Left ventricle myocardium superior (tissue), 1 donor: ENCODE data around the gene PTPN11. TPM values are rescaled to one million over a fixed set of nuclear protein-coding genes. Genes with fewer than 3 reads are reported as not detected.
"Not testable (repeated sequence)": the region's sequence is repeated elsewhere in the genome, so short reads cannot be mapped to it uniquely, and the experiment has no call there.

Experiments
- ATAC-seq: fragments of 200-7000 bp; cut with Tn5 transposase; one replicate; pipeline ENCODE4 v1.9.1; 2020; ENCODE audit warnings: mild to moderate bottlenecking, moderate library complexity
- DNase-seq: peaks from one replicate; pipeline ENCODE4 v3.0.0-alpha.2; 2020
- intact Hi-C: fragments of 100-400 bp; cut with micrococcal nuclease; formaldehyde crosslinking; loops from one replicate; pipeline ENCODE4 v1.11.0; 2022
- total RNA-seq: library from RNA; stranded (reverse); fragmentation: NEBNext Ultra II Directional; extraction: Animal tissue kit (Norgen Biotek cat#: 25700); gene quantifications from one replicate; pipeline ENCODE4 v1.2.1, GENCODE V29; 2021
- donor health status: DM: no; HTN: yes; CAD: no; lungs with severe emphysema.

PTPN11 gene
- total RNA-seq, 1 donor from 2014 or later: 112 TPM

DNA sequence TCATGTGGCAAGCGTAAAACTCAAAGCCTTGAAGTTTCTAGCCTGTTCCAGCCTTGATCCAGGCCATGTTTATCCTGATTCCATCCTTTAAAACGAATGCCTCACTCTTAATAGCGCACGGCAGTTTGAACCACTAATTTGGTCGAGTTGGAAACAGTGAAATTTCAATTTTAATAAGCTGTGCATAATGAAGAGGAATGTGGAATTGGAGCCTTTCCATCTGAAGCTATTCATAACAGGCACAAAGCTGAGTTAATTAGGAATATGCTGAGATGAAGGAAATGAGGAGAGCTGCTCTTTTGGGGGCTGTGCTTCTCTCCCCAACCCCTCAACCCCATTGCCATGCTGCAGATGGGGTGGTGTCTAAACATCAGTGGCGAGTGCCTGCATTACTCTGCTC lies 70.7 kb downstream of the PTPN11 start:
- ATAC-seq (no peak), DNase-seq (no peak)
- intact Hi-C loops: no loop called here

DNA sequence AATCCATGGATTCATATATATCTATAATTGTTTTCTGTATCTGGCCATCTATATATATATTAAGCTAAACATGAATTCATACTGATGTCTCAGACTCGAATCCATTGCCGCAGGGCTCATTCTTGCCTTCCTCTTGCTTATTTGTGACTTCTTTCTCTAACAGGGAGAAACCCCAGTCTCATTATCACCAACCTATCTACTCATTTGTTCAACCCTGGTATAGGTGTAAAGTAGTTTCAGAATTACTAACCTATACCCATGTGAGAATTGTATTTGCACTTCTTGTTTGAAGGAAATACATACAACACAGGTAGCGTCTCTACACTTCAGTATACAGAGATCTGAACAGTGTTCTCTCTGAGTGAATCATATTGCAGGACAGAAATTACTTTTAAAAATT lies 77.7 kb downstream of the PTPN11 start:
- no peak for DNase-seq
- intact Hi-C loops: no loop called here
- ATAC-seq: no peak

GRCh38 chr12:112498580-112498979 lies 79.8 kb downstream of the PTPN11 start:
- ATAC-seq: no peak
- intact Hi-C loops: no loop called here
- no peak for DNase-seq

DNA sequence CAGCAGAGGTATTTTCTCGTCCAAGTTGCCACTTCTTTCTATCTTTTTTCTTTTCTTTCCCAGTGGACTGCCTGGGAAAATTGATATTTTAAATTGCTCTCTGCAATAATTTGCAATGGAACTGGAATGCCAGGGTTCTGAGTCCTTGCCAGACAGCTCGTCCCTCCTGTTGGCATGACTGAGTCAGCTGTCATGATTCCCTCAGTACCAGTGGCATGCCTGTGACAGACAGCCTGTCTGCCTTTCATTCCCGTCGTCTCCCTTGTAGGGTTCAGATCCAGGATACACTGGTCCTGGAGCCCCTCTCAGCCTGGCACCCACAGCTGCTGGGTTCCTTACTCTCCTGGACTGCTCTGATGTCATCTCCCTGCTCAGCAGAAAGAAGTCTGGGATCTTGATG lies 84.8 kb downstream of the PTPN11 start:
- DNase-seq: no peak
- no peak for ATAC-seq
- intact Hi-C loops: no loop called here

GRCh38 chr12:112506513-112507166 lies 87.9 kb downstream of the PTPN11 start:
- no peak for DNase-seq
- ATAC-seq: no peak
- intact Hi-C loops: no loop called here

DNA sequence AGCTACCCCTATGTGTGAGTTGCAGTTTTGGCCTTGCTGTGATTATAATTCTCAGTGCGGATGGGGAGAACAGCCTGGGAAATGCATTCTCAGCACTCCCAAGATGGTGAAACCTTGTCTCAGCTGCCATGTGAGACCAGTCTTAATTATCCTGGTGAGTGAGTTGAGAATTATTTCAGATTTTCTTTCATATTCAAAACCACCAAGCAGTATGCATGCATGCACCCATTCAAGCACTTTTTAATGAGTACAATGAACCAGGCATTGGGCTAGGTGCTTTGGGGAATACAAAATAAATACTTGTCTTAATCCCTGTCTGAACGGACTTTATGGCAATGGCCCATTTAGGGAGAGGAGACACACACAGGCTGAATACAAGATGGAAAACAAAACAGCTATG lies 94.7 kb downstream of the PTPN11 start:
- DNase-seq (no peak), ATAC-seq (no peak)
- intact Hi-C loops: no loop called here

- DNase-seq (no peak), ATAC-seq (no peak)
- intact Hi-C loops: no loop called here
Measured at GRCh38 chr12:112514456-112514855, 95.7 kb downstream of the PTPN11 start.

- no peak for ATAC-seq
Measured at GRCh38 chr12:112514926-112515642, 96.3 kb downstream of the PTPN11 start.

GRCh38 chr12:112515868-112516267 lies 97.1 kb downstream of the PTPN11 start:
- intact Hi-C loops: no loop called here
- DNase-seq (no peak), ATAC-seq (no peak)

More at GRCh38 chr12:112514926-112515642, 96.3 kb downstream of the PTPN11 start:
- no peak for DNase-seq
- intact Hi-C loops: no loop called here

DNA sequence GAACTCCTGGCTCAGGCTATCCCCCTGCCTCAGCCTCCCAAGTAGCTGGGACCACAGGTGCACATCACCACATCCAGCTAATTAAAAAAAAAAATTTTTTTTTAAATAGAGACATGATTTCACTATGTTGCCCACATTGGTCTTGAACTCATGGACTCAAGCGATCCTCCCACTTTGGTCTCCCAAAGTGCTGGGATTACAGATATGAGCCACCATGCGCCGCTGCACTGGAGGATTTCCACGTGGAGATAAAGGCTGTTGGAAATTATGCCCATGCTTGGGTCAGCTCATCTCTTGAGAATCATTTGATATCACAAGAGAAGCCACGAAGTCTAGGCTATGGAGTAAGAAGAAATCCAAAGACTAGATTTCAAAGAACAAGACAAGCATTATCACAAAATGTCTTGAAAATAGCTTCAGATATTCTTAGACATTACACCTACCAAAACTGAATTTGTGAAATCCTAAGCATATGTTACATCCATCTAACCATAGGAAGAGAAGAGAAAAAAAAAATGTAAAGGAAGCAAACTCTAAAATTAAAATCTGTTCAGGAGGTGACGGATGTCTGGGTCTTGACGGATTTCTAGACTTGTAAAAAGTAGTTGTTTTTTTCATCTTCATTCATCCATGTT lies 99.1 kb downstream of the PTPN11 start:
- no peak for DNase-seq
- ATAC-seq: no peak
- intact Hi-C loops: no loop called here

GRCh38 chr12:112518365-112518735 lies 99.6 kb downstream of the PTPN11 start:
- ATAC-seq (no peak), DNase-seq (no peak)
- intact Hi-C loops: no loop called here

DNA sequence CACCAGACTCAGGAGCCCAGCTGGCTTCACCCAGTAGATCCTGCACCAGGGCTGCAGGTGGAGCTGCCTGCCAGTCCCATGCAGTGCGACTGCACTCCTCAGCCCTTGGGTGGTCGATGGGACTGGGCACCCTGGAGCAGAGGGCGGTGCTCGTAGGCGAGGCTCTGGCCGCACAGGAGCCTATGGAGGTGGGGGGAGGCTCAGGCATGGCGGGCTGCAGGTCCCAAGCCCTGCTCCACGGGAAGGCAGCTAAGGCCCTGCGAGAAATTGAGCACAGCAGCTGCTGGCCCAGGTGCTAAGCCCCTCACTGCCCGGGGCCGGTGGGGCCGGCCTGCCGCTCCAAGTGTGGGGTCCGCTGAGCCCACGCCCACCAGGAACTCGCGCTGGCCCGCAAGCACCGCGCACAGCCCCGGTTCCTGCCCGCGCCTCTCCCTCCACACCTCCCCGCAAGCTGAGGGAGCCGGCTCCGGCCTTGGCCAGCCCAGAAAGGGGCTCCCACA lies 101.1 kb downstream of the PTPN11 start:
- intact Hi-C loops, ATAC-seq, DNase-seq: not testable (repeated sequence)

DNA sequence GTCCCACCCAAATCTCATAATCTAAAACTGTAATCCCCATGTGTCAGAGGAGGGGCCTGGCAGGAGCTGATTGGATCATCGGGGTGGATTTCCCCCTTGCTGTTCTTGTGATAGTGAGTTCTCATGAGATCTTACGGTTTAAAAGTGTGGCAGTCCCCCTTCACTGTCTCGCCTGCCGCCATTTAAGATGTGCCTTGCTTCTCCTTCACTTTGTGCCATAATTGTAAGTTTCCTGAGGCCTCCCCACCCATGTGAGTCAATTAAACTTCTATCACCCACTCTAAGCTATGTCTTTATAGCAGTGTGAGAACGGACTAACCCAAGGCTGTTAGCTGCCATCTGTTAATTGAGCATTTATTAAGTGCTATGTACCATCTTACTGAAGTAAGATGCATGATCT lies 105.1 kb downstream of the PTPN11 start:
- ATAC-seq (no peak), DNase-seq (no peak)
- intact Hi-C loops: no loop called here

DNA sequence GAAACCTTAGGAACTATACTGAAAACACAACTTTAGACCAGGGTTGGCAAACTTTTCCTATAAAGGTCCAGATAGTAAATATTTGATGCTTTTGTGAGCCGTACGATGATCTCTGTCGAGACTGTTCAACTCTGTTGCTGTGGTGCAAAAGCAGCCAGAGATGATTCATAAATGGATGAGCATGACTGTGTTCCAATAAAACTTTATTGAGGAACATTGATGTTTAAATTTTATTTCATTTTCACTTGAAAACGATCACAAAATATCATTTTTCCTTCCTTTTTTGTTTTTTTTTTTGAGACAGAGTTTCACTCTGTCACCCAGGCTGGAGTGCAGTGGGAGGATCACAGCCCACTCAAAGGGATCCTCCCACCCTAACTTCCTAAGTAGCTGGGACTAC lies 105.5 kb downstream of the PTPN11 start:
- ATAC-seq: no peak
- intact Hi-C loops: no loop called here
- no peak for DNase-seq

GRCh38 chr12:112524676-112525425 lies 106.1 kb downstream of the PTPN11 start:
- no peak for DNase-seq

GRCh38 chr12:112525426-112525809 lies 106.7 kb downstream of the PTPN11 start:
- intact Hi-C loops: no loop called here
- DNase-seq: no peak

More at GRCh38 chr12:112524676-112525425, 106.1 kb downstream of the PTPN11 start:
- intact Hi-C loops: no loop called here
- no peak for ATAC-seq

DNA sequence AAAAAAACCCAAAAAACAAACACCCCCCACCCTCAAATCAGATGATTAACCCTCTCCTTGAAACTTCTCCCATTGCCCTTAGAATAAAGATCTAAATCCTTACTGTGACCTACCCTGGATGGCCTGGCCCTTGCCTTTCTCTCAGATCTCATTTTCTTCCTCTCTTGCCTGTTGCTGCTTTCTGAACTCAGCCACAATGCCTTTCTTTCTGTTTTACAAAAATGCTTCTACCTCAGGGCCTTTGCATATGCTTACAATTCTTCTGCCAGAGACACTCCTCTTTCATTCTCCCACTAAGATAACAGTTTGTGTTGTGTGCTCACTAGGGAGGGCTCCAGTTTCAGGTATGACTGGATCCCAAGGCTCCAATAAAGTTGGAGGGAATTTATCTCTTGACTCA lies 108.3 kb downstream of the PTPN11 start:
- intact Hi-C loops: no loop called here
- ATAC-seq: no peak
- DNase-seq: no peak

More at GRCh38 chr12:112525426-112525809, 106.7 kb downstream of the PTPN11 start:
- no peak for ATAC-seq

DNA sequence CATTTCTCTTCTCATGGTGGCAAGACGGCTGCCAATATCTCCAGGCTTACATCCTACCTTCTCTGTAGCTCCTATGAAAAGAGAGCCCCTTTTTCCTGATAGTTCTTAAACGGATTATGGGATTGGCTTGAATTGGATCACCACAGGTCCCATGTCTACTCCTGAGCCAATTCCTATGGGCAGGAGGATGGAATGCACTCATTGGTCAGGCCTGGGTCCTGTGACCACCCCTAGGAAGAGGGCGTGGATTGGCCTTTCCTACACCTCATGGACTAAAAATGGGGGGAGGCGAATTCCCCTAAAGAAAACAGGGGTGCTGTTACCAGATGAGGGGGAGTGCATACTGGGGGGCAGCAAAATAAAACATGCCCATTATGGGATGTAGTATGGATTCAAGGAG lies 108.8 kb downstream of the PTPN11 start:
- DNase-seq (no peak), ATAC-seq (no peak)
- intact Hi-C loops: no loop called here

DNA sequence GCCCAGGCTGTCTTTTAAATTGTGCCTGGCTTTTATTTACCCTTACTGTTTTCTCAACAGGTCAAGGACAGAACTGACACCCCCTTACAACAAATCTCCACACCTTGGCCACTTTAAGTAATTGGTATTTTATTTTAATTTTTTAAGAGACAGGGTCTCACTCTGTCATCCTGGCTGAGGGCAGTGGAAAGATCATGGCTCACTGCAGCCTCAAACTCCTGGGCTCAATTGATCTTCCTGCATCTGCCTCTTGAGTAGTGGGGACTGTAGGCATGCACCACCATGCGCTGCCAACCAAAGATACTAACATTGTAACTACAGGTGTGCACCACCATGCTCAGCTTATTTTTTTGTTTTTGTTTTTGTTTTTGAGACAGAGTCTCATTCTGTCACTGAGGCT lies 109.8 kb downstream of the PTPN11 start:
- intact Hi-C loops: no loop called here
- DNase-seq (no peak), ATAC-seq (no peak)

DNA sequence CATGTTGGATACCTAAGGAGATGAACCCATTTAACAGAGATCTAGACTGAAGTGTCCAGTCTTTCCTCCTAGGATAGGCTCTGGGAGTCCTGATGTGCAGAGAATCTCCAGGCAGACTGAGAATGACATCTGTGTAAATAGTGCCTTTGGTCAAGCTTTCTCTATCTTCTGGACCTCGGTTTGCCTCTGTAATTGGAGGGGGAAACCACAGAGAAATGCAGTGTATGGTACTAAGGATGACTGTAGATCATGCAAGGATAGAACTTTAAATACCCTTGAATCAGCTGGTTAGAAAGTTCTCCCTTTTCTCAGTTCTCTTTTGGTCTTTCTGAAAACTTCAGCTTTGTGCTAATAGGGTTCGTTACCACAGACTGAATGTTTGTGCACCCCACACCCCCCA lies 112.2 kb downstream of the PTPN11 start:
- intact Hi-C loops: no loop called here
- ATAC-seq (no peak), DNase-seq (no peak)
